Measurements from ENCODE around the gene TLR9.
"Not testable (repeated sequence)": the region's sequence is repeated elsewhere in the genome, so short reads cannot be mapped to it uniquely, and the experiment has no call there.

TLR9 gene

DNA sequence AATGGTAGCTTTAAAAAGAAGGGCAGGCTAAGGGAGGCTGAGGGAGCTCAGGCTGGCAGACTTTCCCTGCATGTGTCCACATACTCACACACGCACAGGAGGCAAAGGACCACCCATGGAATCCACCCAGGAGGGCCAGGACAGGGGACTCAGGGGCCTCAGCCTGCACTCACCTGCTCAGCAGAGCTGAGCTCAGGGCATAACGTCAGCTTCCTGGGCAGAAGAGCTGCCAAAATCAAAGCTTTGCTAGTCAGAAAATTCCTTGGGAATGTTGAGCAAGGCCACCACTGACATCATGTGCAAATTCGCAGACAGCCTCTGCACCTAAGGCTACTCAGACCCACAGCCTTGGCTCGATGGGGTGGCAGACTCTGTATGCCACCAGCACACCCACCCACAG lies 43.9 kb downstream of the TLR9 start:
- no peak for TF ChIP-seq CTCF (conservative IDR thresholded peaks at IDR 0.05)
- H3K27ac ChIP-seq, result no peak overlapping the region

DNA sequence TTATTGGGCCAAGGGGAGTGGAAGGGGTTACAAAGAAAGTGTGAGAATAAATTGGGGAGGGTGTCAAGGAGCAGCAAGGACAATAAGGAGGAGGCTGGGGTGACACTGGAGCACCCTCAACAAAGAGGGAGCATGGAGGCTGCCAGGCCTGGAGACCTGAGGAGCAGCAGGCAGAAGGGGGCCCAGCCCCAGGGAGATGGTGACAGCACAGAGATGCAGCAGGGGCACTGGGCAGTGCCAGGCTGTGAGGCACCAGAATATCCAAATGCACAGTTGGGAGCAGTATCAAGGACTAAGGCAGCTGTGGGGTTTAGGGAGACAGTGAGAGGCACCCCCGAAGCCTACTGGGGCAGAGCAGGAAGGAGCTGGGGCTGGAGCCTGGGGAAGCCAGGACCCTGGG lies 46.9 kb downstream of the TLR9 start:
- no peak for TF ChIP-seq CTCF (conservative IDR thresholded peaks at IDR 0.05)
- no peak overlapping the region for H3K27ac ChIP-seq

DNA sequence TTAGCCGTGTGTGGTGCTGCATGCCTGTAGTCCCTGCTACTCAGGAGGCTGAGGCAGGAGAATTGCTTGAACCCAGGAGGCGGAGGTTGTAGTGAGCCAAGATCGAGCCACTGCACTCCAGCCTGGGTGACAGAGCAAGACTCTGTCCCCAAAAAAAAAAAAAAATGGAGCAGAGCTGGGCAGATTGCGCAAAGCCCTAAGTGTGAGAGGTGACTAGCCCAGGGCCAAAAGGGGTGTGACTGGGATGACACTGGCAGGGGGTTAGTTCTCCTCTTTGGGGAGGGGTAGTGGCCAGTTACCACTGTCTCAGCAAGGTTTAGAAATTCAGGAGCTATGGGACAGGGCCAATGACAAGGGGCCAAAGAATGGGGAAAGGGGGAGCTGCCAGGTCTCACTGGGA lies 47.3 kb downstream of the TLR9 start:
- not testable (repeated sequence) for H3K27ac ChIP-seq

GRCh38 chr3:52177701-52178042 lies 47.8 kb downstream of the TLR9 start:
- no peak for TF ChIP-seq CTCF (conservative IDR thresholded peaks at IDR 0.05)
- H3K27ac ChIP-seq, result no peak overlapping the region

DNA sequence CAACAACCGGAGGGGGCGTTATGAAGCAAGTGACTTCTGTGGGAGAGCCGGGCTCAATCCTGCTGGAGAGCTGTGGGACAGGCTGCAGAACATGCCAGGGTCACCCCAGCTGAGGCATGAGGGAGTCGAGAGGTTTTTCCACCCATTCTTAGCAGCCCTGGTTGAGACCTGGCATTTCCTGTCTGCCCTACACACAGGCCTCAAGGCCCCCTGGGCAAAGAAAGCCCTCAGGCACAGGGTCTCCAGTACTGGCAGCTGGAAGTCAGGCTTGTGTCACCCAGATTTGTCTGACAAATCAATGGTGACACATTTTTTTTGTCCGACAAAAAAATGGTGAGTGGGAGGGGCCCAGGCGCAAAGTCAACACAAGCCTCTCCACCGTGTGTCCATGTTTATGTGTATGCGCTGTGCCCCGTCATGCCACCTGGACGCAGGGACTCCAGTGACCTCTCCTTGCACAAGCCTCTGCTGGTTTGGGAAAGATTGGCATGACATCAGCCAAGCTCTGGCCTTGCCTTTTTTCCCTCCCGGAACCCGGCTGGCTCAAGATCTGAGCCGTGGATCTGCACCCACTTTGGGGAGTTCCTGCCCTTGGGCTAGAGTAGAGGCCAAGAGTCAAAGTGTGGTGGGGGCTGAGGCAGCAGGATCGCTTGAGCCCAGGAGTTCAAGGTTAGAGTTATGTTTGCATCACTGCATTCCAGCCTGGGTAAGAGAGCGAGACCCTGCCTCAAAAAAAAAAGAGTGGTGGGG lies 48.3 kb downstream of the TLR9 start:
- no peak for TF ChIP-seq CTCF (conservative IDR thresholded peaks at IDR 0.05)
- no peak overlapping the region for H3K27ac ChIP-seq

- TF ChIP-seq CTCF (conservative IDR thresholded peaks at IDR 0.05), result no peak
- H3K27ac ChIP-seq, result no peak overlapping the region
Observed at GRCh38 chr3:52176180-52176752, 49.2 kb downstream of the TLR9 start.

DNA sequence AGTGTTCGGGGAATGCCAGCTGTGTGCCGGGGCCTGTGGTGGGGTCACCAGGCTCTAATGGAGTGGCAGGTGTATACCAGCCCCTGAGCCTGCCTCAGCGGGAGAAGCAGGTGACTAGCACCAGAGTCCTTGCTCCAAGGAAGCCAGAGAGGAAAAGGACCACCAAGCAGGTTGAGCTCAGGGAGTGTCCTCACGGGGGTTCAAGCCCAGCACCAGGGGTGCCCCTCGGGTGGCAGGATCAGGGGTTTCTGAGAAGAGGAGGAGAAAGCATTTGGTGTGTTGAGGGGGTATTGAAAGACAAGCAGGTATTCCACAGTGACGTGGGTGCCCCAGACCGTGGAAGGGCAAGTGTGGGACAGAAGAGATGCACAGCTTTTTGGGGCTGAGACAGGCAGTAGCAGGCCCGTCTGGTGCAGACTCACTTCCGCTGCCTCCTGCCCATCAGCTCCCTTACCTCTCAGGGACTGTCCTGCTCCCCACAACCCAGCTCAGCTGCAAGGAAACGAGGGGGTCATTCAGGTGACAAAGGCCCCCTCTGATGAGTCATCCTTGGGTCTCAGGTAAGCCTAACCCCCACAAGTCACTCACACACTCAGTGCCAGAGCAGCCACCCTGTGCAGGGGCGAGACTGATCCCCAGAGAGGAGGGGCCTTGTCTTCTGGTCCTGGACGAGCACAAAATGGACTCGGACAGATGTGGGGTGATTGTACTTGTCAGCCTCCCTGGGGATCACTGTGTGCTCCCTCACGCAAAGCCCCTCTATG lies 49.8 kb downstream of the TLR9 start:
- no peak for TF ChIP-seq CTCF (conservative IDR thresholded peaks at IDR 0.05)
- H3K27ac ChIP-seq, result no peak overlapping the region

- TF ChIP-seq CTCF (conservative IDR thresholded peaks at IDR 0.05), result no peak
- H3K27ac ChIP-seq, result no peak overlapping the region
Observed at GRCh38 chr3:52174896-52175295, 50.5 kb downstream of the TLR9 start.
